B cell (primary cell): ENCODE results near the gene DGKZ. TPM values are rescaled to one million over a fixed set of nuclear protein-coding genes. Genes with fewer than 3 reads are reported as not detected.

Source experiments
- ATAC-seq: fragments of 200-7000 bp; cut with Tn5 transposase; one replicate; pipeline ENCODE4 v1.10.0; 2021; ENCODE audit warnings: low read depth, mild to moderate bottlenecking, moderate number of reproducible peaks, moderate library complexity
- CTCF ChIA-PET: fragments of 350-600 bp; sonication (Branson Sonifier 250); formaldehyde crosslinking; loops from one replicate; lab custom pipeline; 2021; ENCODE audit warnings: antibody characterized with exemption, inconsistent platforms; lab: Charles Lee
- POLR2A ChIA-PET: fragments of 350-600 bp; sonication (Branson Sonifier 250); formaldehyde crosslinking; loops from one replicate; lab custom pipeline; 2021; ENCODE audit warnings: antibody characterized with exemption; lab: Charles Lee
- DNase-seq: peaks from one replicate; pipeline ENCODE4 v3.0.0; 2013
- H2AFZ ChIP-seq: 2 replicates; pipeline ENCODE4 v1.6.1; 2012; ENCODE audit warnings: mild to moderate bottlenecking, low read depth, low read length; ENCODE audit not compliant: insufficient read depth, poor library complexity, severe bottlenecking
- H3K27ac ChIP-seq, 2 donors: 1 replicate in 1 of 2; 2 replicates in 1 of 2; pipeline ENCODE4 v1.5.1; 2012 to 2013; ENCODE audit warnings: low read length in 2 of 2, mild to moderate bottlenecking in 2 of 2, moderate library complexity in 1 of 2
- H3K27me3 ChIP-seq, 4 experiments: fragments of 200-600 bp in 1 of 4; sonication (generic) in 1 of 4; replicated peaks in 1 of 4; 1 replicate in 2 of 4; 2 replicates in 2 of 4; pipeline versions ENCODE4 v1.6.1 to v1.7.0; 2013 to 2016; ENCODE audit warnings: low read length in 3 of 4, mild to moderate bottlenecking in 2 of 4, mixed read lengths in 1 of 4, moderate library complexity in 1 of 4; ENCODE audit not compliant: insufficient read depth in 4 of 4, control insufficient read depth in 3 of 4; ENCODE audit errors: control extremely low read depth in 1 of 4
- H3K36me3 ChIP-seq, 2 experiments: replicated peaks in 1 of 2; 1 replicate in 1 of 2; 2 replicates in 1 of 2; pipeline versions ENCODE4 v1.6.1 to v1.7.1; 2013; ENCODE audit warnings: low read length in 1 of 2; ENCODE audit not compliant: insufficient read depth in 2 of 2, control insufficient read depth in 1 of 2; ENCODE audit errors: control extremely low read depth in 1 of 2, extremely low read depth in 1 of 2
- H3K4me1 ChIP-seq, 2 donors: fragments of 200-600 bp in 1 of 2; sonication (generic) in 1 of 2; 1 replicate in 1 of 2; 2 replicates in 1 of 2; pipeline versions ENCODE4 v1.5.1 to v1.6.1; 2013 to 2017; ENCODE audit warnings: low read length in 2 of 2; ENCODE audit not compliant: control insufficient read depth in 2 of 2, insufficient read depth in 2 of 2
- H3K4me2 ChIP-seq: replicated peaks from 2 replicates; pipeline ENCODE3; 2012; ENCODE audit warnings: mild to moderate bottlenecking, low read depth, low read length; ENCODE audit not compliant: poor library complexity, severe bottlenecking
- H3K4me3 ChIP-seq, 5 experiments: fragments of 200-600 bp in 1 of 5; sonication (generic) in 1 of 5; 1 replicate in 3 of 5; 2 replicates in 2 of 5; pipeline versions ENCODE4 v1.5.1 to v1.7.0; 2011 to 2016; ENCODE audit warnings: low read length in 4 of 5, mild to moderate bottlenecking in 4 of 5, low read depth in 2 of 5, control low read depth in 1 of 5, moderate library complexity in 1 of 5; ENCODE audit not compliant: insufficient read depth in 1 of 5; ENCODE audit errors: control extremely low read depth in 1 of 5, extremely low read depth in 1 of 5
- H3K79me2 ChIP-seq: fragments of 200-600 bp; sonication (generic); one replicate; pipeline ENCODE4 v1.6.0; 2016; ENCODE audit warnings: low read length; ENCODE audit not compliant: control insufficient read depth, insufficient read depth
- H3K9ac ChIP-seq: fragments of 200-600 bp; sonication (generic); 2 replicates; pipeline ENCODE4 v1.6.1; 2017; ENCODE audit warnings: mild to moderate bottlenecking, low read length, moderate library complexity
- H3K9me3 ChIP-seq, 3 donors: one replicate each; pipeline versions ENCODE4 v1.6.1 to v1.7.1; 2013; ENCODE audit warnings: low read length in 2 of 3; ENCODE audit not compliant: control insufficient read depth in 2 of 3, insufficient read depth in 1 of 3; ENCODE audit errors: control extremely low read depth in 1 of 3
- H4K20me1 ChIP-seq: 2 replicates; pipeline ENCODE4 v1.6.0; 2012; ENCODE audit warnings: mild to moderate bottlenecking, low read length; ENCODE audit not compliant: insufficient read depth, control insufficient read depth, poor library complexity, severe bottlenecking
- H3K27ac Mint-ChIP-seq: one replicate; pipeline ENCODE4 v1.8.0; 2021; ENCODE audit warnings: mixed read lengths
- H3K27me3 Mint-ChIP-seq: one replicate; pipeline ENCODE4 v1.8.0; 2021; ENCODE audit warnings: mixed read lengths
- H3K4me1 Mint-ChIP-seq: one replicate; pipeline ENCODE4 v1.8.0; 2021; ENCODE audit warnings: mixed read lengths
- H3K4me3 Mint-ChIP-seq: one replicate; pipeline ENCODE4 v1.8.0; 2021; ENCODE audit warnings: mixed read lengths
- H3K9me3 Mint-ChIP-seq: one replicate; pipeline ENCODE4 v1.8.0; 2022; ENCODE audit warnings: mixed read lengths; ENCODE audit not compliant: insufficient read depth
- CTCF ChIP-seq: fragments of 200-600 bp; IDR thresholded peaks from one replicate; pipeline ENCODE4 v1.8.0; 2022; ENCODE audit warnings: antibody characterized with exemption, mild to moderate bottlenecking
- EZH2 ChIP-seq: IDR thresholded peaks from 2 replicates; pipeline ENCODE4 v1.6.1; 2012; ENCODE audit warnings: borderline replicate concordance, low read depth, mild to moderate bottlenecking, moderate library complexity, low read length; ENCODE audit not compliant: insufficient read depth, poor library complexity, severe bottlenecking
- WGBS: methylation state at CpG from one replicate; pipeline ENCODE4 v1.1.5; 2013; ENCODE audit warnings: missing lambda C conversion rate; ENCODE audit not compliant: insufficient coverage; 5-methylcytosine and 5-hydroxymethylcytosine counted together
- intact Hi-C: fragments of 100-400 bp; cut with micrococcal nuclease; formaldehyde crosslinking; loops from one replicate; pipeline ENCODE4 v1.10.0; 2022
- polyA plus RNA-seq: library from polyadenylated mRNA; depleted of rRNA; stranded (reverse); fragments of >200 nt; gene quantifications from 2 replicates; pipeline ENCODE4 v1.2.3, GENCODE V29; 2012
- total RNA-seq, 2 donors: library from RNA; stranded (reverse); fragments of 120-200 nt in 1 of 2; gene quantifications; 1 replicate in 1 of 2; 2 replicates in 1 of 2; pipeline versions ENCODE4 v1.2.3 to v1.2.4, GENCODE V29; 2013 to 2022

Gene DGKZ
- total and polyA plus RNA-seq, 2 donors (not counting 1 experiment from before 2014, with no cell fraction given): 56.6 to 79.5 TPM

GRCh38 chr11:46375392-46376101 is 28.3 kb downstream of the DGKZ start:
- Mint-ChIP-seq H3K9me3 (no peaks in the 10 kb centered on the region), H3K4me1 (peaks cover 8% of the 10 kb centered on the region), H3K27ac (no peak overlapping the region), H3K4me3 (no peak overlapping the region), H3K27me3 (no peaks in the 10 kb centered on the region)
- Histone ChIP-seq H3K9ac (no peak overlapping the region), H3K27me3 (no peaks in the 10 kb centered on the region), H2AFZ (no peak overlapping the region), H3K36me3 (peaks cover 0 to 27% of the 10 kb centered on the region in 2 experiments), H3K27ac (no peak overlapping the region), H3K9me3 (peaks cover 0 to 6% (median 0%) of the 10 kb centered on the region in 3 donors), H3K4me2 (no peak overlapping the region), H3K4me3 (no peak overlapping the region), H3K79me2 (no peaks in the 10 kb centered on the region), H4K20me1 (no peaks in the 10 kb centered on the region), H3K4me1 (no peaks in the 10 kb centered on the region)
- DNase-seq (no peak), ATAC-seq (no peak)
- WGBS: 97% methylated on average over 29 of the region's 38 CpGs
- POLR2A ChIA-PET: no interaction called here
- TF ChIP-seq EZH2 (no peak), CTCF (no peak)
- CTCF ChIA-PET: no interaction called here
- intact Hi-C loops: no loop called here

- Histone ChIP-seq H4K20me1 (no peaks in the 10 kb centered on the region), H3K4me2 (no peak overlapping the region), H3K27ac (no peak overlapping the region), H3K9ac (no peak overlapping the region), H3K36me3 (peaks cover 0 to 27% of the 10 kb centered on the region in 2 experiments), H2AFZ (no peak overlapping the region), H3K27me3 (no peaks in the 10 kb centered on the region), H3K9me3 (peaks cover 0 to 6% (median 0%) of the 10 kb centered on the region in 3 donors), H3K4me1 (no peaks in the 10 kb centered on the region), H3K79me2 (no peaks in the 10 kb centered on the region), H3K4me3 (no peak overlapping the region)
- DNase-seq (no peak), ATAC-seq (no peak)
- Mint-ChIP-seq H3K4me1 (peaks cover 8% of the 10 kb centered on the region), H3K4me3 (no peak overlapping the region), H3K27me3 (no peaks in the 10 kb centered on the region), H3K27ac (no peak overlapping the region), H3K9me3 (no peaks in the 10 kb centered on the region)
- TF ChIP-seq CTCF (no peak), EZH2 (no peak)
- POLR2A ChIA-PET: no interaction called here
- CTCF ChIA-PET: no interaction called here
- WGBS: 97% methylated on average over 19 of the region's 19 CpGs
- intact Hi-C loops: no loop called here
Measured at GRCh38 chr11:46376258-46377050, 29.2 kb downstream of the DGKZ start.
